D721Med (cell line): ENCODE results near the gene ZNF366.

ENCODE experiments used
- DNase-seq: peaks from one replicate; pipeline ENCODE4 v3.0.0; 2011; ENCODE audit warnings: low spot score; ENCODE audit not compliant: insufficient read length
- FAIRE-seq: peaks from 2 replicates; lab custom pipeline; 2011; peaks lifted over from hg19 to GRCh38; lab: Jason Lieb, UNC
- TF ChIP-seq, protein P1 (sequence below): IDR thresholded peaks from 2 replicates; pipeline ENCODE4 v1.5.1; 2012; ENCODE audit warnings: mild to moderate bottlenecking, control low read depth; ENCODE audit not compliant: insufficient read depth; ENCODE audit errors: missing control alignments

The ZNF366 gene

DNA sequence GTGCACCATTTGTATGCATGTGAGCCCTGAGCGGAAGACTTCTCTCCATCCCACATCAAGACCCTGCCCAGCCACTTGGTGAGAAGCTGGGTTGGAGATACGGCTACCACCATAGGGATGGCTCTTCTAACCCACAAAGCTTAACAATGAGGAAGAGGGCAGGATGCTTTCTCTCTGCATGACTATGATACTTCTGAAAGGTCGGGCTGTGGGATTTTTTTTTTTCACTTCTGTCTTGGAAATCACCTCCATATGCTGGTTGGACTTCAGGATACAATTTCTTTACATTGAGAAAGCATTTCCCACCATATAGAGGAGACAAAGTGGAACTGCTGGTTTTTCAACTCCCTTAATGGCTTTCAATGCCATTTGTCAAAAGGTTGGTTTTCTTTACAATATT, 30.5 kb downstream of the ZNF366 start:
- DNase-seq (no peak), FAIRE-seq (no peak)
- TF ChIP-seq, protein P1, sequence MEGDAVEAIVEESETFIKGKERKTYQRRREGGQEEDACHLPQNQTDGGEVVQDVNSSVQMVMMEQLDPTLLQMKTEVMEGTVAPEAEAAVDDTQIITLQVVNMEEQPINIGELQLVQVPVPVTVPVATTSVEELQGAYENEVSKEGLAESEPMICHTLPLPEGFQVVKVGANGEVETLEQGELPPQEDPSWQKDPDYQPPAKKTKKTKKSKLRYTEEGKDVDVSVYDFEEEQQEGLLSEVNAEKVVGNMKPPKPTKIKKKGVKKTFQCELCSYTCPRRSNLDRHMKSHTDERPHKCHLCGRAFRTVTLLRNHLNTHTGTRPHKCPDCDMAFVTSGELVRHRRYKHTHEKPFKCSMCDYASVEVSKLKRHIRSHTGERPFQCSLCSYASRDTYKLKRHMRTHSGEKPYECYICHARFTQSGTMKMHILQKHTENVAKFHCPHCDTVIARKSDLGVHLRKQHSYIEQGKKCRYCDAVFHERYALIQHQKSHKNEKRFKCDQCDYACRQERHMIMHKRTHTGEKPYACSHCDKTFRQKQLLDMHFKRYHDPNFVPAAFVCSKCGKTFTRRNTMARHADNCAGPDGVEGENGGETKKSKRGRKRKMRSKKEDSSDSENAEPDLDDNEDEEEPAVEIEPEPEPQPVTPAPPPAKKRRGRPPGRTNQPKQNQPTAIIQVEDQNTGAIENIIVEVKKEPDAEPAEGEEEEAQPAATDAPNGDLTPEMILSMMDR, result no peak

DNA sequence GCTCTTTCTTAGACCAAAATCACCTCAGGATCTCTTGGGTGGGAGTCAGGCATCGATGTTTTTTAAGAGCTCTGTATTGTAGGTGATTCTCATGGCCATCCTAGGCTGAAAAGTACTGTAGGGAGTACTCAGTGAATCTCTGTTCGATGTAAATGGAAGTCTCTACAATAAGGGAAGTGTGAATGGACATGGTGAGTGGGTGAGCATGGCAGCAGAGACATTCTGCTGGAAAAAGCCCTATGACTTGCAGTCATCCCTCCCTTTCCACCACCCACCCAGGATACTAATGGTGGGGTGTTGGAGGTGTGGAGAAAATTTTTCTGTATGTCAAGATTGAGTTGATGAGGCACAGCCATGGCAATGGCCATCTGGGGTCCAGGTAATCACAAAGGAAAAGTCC, 30.9 kb downstream of the ZNF366 start:
- TF ChIP-seq, protein P1, result no peak
- DNase-seq (no peak), FAIRE-seq (no peak)

DNA sequence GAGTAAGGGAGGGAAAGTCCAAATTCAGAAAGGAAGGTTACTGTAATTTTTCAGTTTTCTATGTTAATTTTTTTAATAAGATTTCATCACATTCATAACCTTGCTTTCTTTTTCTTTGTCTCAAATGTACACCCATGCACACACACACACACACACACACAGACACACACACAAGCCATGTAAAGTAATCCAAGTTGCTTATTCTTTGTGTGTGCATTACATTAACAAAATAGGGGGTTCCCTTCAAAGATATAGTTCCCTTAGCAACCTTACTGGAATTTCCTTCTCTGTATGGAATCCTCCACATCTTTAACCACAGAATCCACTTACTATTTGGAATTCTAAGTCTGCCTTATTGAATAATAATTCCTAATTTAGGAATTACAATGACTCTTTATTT, 32.7 kb downstream of the ZNF366 start:
- DNase-seq, result no peak
- FAIRE-seq, result no peak
- TF ChIP-seq, protein P1, result no peak

DNA sequence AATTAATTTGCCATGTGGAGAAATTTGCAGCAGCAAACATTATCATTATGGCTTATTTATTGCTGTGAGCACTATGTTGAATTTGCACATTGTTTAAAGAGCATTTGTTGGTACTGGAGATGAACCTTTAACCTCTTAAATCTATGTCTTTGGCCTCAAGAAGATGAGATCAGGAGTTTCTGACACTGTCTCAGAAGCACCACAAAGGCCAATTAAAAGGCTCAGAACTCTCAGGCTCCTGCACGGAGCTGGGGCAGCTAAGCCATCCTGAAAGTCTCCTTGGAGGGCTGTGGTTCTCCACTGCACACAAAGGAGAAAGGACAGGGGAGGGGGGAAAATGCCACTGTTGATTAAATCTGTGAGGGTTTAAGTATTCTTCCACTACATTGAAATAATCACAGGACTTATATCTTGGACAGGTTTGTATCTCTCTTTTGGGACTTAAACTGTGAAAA, 33.1 kb downstream of the ZNF366 start:
- DNase-seq, result no peak
- TF ChIP-seq, protein P1, result no peak
- no peak for FAIRE-seq

DNA sequence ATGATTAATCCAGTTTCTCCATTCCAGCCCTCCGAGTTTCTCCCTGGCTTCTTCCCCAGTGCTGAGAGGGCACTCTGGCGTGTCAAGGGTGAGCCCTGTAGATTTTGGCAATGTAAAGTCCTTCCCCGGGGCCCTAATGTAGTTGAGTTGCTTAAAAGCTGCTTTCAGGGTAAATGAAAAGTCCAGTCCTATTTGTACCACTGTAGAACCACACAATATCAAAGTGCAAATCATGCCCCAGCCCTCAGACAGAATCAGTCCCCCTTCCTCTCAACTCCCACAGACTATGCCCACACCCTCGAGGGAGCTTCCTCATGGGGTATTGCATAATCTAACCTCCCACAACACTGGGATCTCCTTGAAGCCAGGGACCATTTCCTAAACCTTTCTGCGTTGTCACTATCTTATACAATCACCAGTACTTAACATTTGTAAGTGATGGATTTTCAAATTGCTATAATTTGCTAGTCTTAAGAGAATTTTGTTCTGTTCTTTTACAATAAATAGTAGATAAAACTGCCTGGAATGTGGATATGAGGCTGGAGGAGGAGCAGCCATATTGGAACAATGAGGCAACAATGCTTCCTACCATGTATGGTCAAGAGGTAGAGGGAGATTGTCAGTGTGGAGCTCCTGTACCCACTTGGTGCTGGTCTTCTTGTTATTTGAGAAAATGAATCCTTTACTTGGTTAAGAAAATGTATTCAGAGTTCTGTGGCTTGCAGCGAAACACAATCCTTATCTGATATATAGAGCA, 34.4 kb downstream of the ZNF366 start:
- TF ChIP-seq, protein P1, result no peak
- no peak for DNase-seq
- FAIRE-seq, result no peak

DNA sequence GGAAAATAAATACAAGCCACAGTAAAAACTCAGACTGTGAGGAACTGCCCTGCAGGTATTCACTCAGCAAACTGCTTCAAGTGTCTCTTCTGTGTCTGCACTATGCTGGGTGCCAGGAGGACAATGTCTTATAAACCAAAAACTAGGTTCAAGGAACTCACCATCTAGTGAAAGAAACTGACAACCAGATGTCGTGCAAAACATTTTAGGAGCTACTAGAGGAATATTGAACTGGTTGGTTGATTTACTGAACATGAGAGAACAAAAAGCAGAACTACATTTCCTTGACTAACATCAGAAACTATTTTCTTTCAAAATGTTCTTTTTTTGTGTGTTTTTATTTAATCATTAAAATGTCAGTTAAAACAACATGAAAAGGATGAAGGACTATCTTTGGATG, 35.2 kb downstream of the ZNF366 start:
- no peak for FAIRE-seq
- TF ChIP-seq, protein P1, result no peak
- DNase-seq, result no peak

DNA sequence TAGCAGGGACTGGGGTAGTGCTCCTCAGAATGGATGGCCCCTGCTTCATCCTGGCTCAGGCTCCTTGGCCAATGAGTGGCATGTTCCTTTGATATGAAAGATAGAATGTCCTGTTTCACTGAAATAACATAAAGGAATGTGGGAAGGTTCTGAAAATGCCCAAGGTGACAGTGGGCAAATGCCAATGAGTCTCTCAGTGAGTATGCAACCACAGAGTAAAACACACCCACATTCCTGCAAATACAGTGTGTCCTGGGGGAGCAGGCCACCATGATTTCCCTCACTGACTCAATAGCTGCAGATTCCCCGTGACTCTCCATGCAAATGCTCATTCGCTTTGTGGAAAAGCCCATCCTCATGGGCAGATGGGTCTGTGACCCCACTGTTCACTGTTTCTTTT, 36.4 kb downstream of the ZNF366 start:
- DNase-seq, result no peak
- TF ChIP-seq, protein P1, result no peak
- no peak for FAIRE-seq
